Stomach (tissue), 4 donors: Measurements from ENCODE around the gene EVC2.

ENCODE experiments used
- POLR2A ChIP-seq, 4 donors: fragments of 450-650 bp; IDR thresholded peaks; one replicate each; pipeline ENCODE4 v1.6.1; 2016; ENCODE audit warnings: antibody characterized with exemption in 4 of 4, control low read depth in 2 of 4, mild to moderate bottlenecking in 1 of 4, moderate library complexity in 1 of 4
- POLR2AphosphoS5 ChIP-seq, 3 donors: sonication (generic); formaldehyde crosslinking; IDR thresholded peaks; one replicate each; pipeline ENCODE4 v1.6.1; 2016; ENCODE audit warnings: antibody characterized with exemption in 3 of 3
- TF ChIP-seq, protein P1 (sequence below), 7 experiments: fragments of 450-650 bp in 4 of 7; fragments of 200-600 bp in 3 of 7; sonication (generic) in 3 of 7; IDR thresholded peaks; one replicate each; pipeline ENCODE4 v1.5.1; 2016 to 2019; ENCODE audit warnings: antibody characterized with exemption in 7 of 7, control low read depth in 2 of 7, mild to moderate bottlenecking in 1 of 7

DNA sequence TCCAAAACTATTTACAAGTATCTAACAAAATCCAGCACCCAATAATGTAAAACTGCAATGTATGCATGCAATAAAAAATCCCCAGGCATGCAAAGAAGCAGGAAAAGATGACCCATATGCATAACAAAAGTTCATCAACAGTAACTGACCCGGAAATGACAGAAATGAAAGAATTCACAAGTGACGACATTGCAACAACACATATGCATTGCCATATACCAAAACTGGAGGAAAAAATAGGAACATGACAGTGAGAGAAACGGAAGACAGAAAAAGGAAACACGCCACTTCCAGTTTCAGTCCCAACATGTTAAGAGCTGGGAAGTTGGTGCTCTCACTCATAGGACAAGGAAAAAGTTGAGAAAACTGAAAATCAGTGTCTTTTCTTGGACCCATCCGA, 154.6 kb downstream of the EVC2 start:
- TF ChIP-seq, protein P1, sequence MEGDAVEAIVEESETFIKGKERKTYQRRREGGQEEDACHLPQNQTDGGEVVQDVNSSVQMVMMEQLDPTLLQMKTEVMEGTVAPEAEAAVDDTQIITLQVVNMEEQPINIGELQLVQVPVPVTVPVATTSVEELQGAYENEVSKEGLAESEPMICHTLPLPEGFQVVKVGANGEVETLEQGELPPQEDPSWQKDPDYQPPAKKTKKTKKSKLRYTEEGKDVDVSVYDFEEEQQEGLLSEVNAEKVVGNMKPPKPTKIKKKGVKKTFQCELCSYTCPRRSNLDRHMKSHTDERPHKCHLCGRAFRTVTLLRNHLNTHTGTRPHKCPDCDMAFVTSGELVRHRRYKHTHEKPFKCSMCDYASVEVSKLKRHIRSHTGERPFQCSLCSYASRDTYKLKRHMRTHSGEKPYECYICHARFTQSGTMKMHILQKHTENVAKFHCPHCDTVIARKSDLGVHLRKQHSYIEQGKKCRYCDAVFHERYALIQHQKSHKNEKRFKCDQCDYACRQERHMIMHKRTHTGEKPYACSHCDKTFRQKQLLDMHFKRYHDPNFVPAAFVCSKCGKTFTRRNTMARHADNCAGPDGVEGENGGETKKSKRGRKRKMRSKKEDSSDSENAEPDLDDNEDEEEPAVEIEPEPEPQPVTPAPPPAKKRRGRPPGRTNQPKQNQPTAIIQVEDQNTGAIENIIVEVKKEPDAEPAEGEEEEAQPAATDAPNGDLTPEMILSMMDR (IDR thresholded peaks at IDR 0.05) = no peak
- TF ChIP-seq POLR2AphosphoS5 (IDR thresholded peaks at IDR 0.05) (no peak), POLR2A (IDR thresholded peaks at IDR 0.05) (no peak)
